ENCODE measurements around the gene VSTM2B. TPM values are rescaled to one million over a fixed set of nuclear protein-coding genes. Genes with fewer than 3 reads are reported as not detected.
A peak's percentile ranks its signal among the peaks of the same experiment; 100 is the strongest.

VSTM2B gene
- total RNA-seq, 1 donor from 2014 or later: 0.21 TPM

DNA sequence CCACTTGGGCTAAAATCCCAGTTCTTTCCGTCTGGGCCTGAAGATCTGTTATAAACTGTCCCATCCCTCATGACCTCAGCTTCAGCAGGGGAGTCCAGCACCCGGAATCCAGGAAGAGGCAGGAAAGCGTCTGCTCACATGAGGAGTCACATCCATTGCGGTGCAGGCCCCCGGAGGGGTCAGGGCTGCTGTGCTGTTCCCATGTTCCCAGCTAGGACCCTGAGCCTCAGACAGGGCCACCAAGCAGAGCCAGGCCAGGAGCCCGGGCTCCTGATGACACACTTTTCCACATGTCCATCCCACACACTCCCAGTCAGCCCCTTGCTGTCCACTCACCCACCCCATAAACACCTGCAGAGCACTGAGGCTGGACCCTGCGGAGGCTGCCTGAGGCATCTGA is 45.3 kb upstream of the VSTM2B start:
- TF ChIP-seq, protein P1, sequence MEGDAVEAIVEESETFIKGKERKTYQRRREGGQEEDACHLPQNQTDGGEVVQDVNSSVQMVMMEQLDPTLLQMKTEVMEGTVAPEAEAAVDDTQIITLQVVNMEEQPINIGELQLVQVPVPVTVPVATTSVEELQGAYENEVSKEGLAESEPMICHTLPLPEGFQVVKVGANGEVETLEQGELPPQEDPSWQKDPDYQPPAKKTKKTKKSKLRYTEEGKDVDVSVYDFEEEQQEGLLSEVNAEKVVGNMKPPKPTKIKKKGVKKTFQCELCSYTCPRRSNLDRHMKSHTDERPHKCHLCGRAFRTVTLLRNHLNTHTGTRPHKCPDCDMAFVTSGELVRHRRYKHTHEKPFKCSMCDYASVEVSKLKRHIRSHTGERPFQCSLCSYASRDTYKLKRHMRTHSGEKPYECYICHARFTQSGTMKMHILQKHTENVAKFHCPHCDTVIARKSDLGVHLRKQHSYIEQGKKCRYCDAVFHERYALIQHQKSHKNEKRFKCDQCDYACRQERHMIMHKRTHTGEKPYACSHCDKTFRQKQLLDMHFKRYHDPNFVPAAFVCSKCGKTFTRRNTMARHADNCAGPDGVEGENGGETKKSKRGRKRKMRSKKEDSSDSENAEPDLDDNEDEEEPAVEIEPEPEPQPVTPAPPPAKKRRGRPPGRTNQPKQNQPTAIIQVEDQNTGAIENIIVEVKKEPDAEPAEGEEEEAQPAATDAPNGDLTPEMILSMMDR (conservative IDR thresholded peaks at IDR 0.05): no peak
- peaks cover 13% of the 10 kb centered on the region for H3K27me3 Mint-ChIP-seq (ENCODE audit: low read depth)
- H3K27ac Mint-ChIP-seq (ENCODE audit: unreplicated experiment): no peak overlapping the region
- H3K36me3 Mint-ChIP-seq (ENCODE audit: low read depth): no peaks in the 10 kb centered on the region
- no peaks in the 10 kb centered on the region for H3K4me1 Mint-ChIP-seq
- H3K4me3 Mint-ChIP-seq: no peak overlapping the region
- H3K9me3 Mint-ChIP-seq: peaks cover 3% of the 10 kb centered on the region
- DNase-seq (ENCODE audit: low read depth, low spot score): no peak

DNA sequence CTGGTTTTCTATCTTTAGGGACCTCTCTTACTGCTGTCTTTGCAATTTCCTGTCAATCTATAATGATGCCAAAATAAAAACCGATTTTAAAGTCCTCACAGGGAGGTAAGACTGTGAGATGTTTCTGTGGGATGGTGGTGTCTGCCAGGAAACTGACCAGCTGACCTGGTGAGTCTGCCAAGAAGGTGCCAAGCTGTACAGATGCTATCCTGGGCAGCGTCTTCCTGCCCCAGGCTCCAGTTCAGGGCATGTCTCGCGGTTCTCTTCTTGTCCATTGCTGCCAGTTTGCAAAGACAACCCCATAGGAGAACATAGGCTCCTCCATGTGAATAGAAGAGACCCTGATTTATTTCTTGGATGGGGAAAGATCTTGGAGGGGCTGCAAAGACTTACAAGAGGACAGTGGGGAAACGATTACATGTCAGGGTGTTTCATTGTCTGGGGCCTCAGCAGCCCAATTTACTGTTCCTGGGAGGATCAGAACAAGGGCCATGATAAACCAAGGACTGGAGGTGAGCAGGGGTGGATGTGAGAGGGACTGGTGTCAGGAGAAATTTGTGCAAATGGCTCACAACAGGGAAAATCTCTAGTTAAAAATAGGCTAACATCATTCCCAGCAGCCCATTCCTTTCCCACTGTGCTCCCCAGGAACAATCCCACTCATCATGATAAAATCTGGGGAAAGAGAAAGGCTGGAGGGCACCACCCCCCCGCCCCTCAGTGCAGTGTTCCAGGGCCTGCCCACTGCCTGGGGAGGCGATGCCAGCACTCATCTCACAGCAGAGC is 42.7 kb upstream of the VSTM2B start:
- no peak for DNase-seq (ENCODE audit: low read depth, low spot score)
- Mint-ChIP-seq H3K4me1 (no peaks in the 10 kb centered on the region), H3K27me3 (ENCODE audit: low read depth) (peaks cover 7% of the 10 kb centered on the region), H3K4me3 (no peak overlapping the region), H3K27ac (ENCODE audit: unreplicated experiment) (no peak overlapping the region), H3K36me3 (ENCODE audit: low read depth) (no peaks in the 10 kb centered on the region), H3K9me3 (peaks cover 3% of the 10 kb centered on the region)
- TF ChIP-seq, protein P1 (conservative IDR thresholded peaks at IDR 0.05): no peak

DNA sequence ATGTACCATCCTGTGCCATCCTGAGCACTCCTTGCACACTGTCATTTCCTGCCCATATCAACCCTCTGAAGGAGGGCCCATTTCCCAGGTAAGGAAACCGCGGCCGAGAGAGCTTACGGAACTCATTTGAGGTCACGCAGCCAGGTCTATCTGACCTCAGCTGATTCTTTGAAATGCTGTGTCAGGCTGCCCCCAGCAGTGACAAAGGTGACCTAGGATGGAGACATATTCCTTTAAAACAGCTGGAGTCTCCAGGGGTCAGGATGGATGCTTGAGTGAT is 42.2 kb upstream of the VSTM2B start:
- DNase-seq (ENCODE audit: low read depth, low spot score): no peak
- Mint-ChIP-seq H3K27ac (ENCODE audit: unreplicated experiment) (no peak overlapping the region), H3K4me1 (no peaks in the 10 kb centered on the region), H3K4me3 (no peak overlapping the region), H3K27me3 (ENCODE audit: low read depth) (peaks cover 7% of the 10 kb centered on the region), H3K36me3 (ENCODE audit: low read depth) (no peaks in the 10 kb centered on the region), H3K9me3 (peaks cover 3% of the 10 kb centered on the region)
- TF ChIP-seq, protein P1 (conservative IDR thresholded peaks at IDR 0.05): no peak

DNA sequence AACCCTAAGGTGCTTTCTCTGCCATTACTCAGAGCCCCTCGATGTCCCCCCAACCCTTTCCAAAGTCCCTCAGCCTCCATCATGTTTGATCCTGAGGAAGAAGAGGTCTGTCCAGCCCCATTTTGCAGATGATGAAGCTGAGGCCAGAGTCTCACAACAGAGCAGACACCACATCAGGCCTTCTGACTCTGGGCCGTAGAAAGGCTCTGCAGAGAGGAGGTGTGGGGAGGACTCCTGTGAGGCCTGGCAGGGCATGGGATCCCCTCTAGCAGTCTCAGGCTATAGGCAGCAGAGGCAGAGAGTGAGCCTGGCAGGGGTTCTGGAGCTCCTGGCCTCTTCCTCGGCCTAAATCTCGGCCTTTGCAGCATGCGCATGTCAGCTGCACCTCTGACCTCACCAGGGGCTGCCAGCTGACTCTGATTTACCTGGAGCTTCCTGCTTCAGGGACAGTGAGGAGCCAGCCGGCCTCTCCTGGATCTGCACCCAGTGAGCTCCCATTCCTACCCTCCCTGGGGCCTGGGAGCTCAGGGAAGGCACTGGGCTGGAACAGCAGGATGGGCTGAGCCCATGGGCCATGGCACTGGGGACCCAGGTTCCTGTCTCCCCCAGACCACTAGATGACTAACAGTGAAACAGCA is 41.7 kb upstream of the VSTM2B start:
- TF ChIP-seq, protein P1 (conservative IDR thresholded peaks at IDR 0.05): no peak
- H3K4me1 Mint-ChIP-seq: no peaks in the 10 kb centered on the region
- H3K36me3 Mint-ChIP-seq (ENCODE audit: low read depth): no peaks in the 10 kb centered on the region
- no peak for DNase-seq (ENCODE audit: low read depth, low spot score)
- peaks cover 3% of the 10 kb centered on the region for H3K9me3 Mint-ChIP-seq
- H3K27me3 Mint-ChIP-seq (ENCODE audit: low read depth): peaks cover 7% of the 10 kb centered on the region
- H3K4me3 Mint-ChIP-seq: no peak overlapping the region
- H3K27ac Mint-ChIP-seq (ENCODE audit: unreplicated experiment): no peak overlapping the region

DNA sequence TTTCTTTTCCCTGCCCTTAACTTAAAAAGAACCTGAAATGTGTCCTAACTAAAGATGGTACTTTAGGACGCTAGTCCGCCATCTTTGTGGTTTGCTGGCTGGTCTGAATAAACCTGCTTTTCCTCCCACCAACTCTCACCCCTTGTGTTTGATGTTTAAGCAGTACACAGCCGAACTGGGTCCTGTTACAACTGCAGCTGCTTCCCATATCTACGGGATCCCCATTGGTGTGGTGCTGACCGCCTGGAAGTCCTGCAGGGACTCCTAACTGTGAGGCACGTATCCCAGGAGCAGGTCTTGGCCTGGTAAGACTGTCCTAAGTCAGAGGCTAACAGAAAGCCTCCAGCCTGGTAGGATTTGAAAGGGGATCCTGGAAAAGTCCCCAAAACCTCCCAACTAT is 40.9 kb upstream of the VSTM2B start:
- Mint-ChIP-seq H3K4me3 (no peak overlapping the region), H3K4me1 (no peaks in the 10 kb centered on the region), H3K27ac (ENCODE audit: unreplicated experiment) (peak overlapping the region; percentile 75), H3K36me3 (ENCODE audit: low read depth) (no peaks in the 10 kb centered on the region), H3K9me3 (peaks cover 3% of the 10 kb centered on the region), H3K27me3 (ENCODE audit: low read depth) (peaks cover 15% of the 10 kb centered on the region)
- no peak for DNase-seq (ENCODE audit: low read depth, low spot score)
- TF ChIP-seq, protein P1 (conservative IDR thresholded peaks at IDR 0.05): no peak
